B cell (primary cell): ENCODE data around the gene GRM4.

Source experiments
- EZH2 ChIP-seq: IDR thresholded peaks from 2 replicates; pipeline ENCODE4 v1.6.1; 2012; ENCODE audit warnings: borderline replicate concordance, low read depth, mild to moderate bottlenecking, moderate library complexity, low read length; ENCODE audit not compliant: insufficient read depth, poor library complexity, severe bottlenecking
- TF ChIP-seq, protein P1 (sequence below): fragments of 200-600 bp; IDR thresholded peaks from one replicate; pipeline ENCODE4 v1.8.0; 2022; ENCODE audit warnings: antibody characterized with exemption, mild to moderate bottlenecking

DNA sequence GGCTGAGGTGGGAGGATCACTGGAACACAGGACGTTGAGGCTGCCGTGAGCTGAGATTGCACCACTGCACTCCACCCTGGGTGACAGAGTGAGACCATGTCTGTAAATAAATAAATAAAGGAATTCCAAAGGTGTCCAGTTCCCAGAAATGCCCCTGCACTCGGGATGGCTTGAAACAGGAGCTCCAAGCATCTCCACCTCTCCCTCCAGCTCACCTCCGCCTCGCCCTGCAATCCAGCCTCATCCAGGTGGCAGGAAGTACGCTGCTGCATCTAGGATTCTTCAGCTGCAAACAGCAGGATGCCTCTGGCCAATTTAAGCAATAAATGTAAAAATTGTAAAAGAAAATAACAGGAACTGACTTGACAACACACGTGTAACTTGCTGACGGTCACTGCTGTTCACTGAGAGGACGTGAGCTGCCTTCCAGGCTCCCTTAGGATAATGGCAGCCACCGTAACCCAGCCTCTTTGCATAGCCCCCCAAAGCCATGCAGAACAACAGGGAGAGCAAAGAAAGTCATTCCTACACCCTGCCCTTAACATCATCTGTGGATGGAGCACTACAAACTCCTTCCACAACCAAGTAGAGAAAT, 11.4 kb upstream of the GRM4 start:
- TF ChIP-seq, protein P1, sequence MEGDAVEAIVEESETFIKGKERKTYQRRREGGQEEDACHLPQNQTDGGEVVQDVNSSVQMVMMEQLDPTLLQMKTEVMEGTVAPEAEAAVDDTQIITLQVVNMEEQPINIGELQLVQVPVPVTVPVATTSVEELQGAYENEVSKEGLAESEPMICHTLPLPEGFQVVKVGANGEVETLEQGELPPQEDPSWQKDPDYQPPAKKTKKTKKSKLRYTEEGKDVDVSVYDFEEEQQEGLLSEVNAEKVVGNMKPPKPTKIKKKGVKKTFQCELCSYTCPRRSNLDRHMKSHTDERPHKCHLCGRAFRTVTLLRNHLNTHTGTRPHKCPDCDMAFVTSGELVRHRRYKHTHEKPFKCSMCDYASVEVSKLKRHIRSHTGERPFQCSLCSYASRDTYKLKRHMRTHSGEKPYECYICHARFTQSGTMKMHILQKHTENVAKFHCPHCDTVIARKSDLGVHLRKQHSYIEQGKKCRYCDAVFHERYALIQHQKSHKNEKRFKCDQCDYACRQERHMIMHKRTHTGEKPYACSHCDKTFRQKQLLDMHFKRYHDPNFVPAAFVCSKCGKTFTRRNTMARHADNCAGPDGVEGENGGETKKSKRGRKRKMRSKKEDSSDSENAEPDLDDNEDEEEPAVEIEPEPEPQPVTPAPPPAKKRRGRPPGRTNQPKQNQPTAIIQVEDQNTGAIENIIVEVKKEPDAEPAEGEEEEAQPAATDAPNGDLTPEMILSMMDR = no peak
- no peak for TF ChIP-seq EZH2
